Transverse colon (tissue), 4 donors: ENCODE measurements around the gene ENO2. TPM values are rescaled to one million over a fixed set of nuclear protein-coding genes. Genes with fewer than 3 reads are reported as not detected.

Experiments used
- DNase-seq: peaks from one replicate; pipeline ENCODE4 v3.0.0-alpha.2; 2019
- H3K27ac ChIP-seq, 4 donors: fragments of 200-600 bp; sonication (generic); 2 replicates each; pipeline ENCODE4 v1.5.1; 2016 to 2018; ENCODE audit warnings: inconsistent platforms in 4 of 4
- H3K27me3 ChIP-seq: fragments of 200-600 bp; sonication (generic); 2 replicates; pipeline ENCODE4 v1.5.1; 2017; ENCODE audit warnings: inconsistent platforms
- H3K36me3 ChIP-seq, 4 donors: fragments of 200-600 bp; sonication (generic); 2 replicates each; pipeline ENCODE4 v1.5.1; 2017 to 2019; ENCODE audit warnings: inconsistent platforms in 4 of 4
- H3K4me1 ChIP-seq, 4 donors: fragments of 200-600 bp; sonication (generic); 2 replicates each; pipeline ENCODE4 v1.5.1; 2017 to 2020; ENCODE audit warnings: inconsistent platforms in 4 of 4
- H3K4me3 ChIP-seq, 4 donors: fragments of 200-600 bp; sonication (generic); 1 replicate in 1 of 4; 2 replicates in 3 of 4; pipeline versions ENCODE4 v1.5.1 to v1.6.1; 2017 to 2019; ENCODE audit warnings: inconsistent platforms in 4 of 4
- H3K9me3 ChIP-seq, 2 donors: fragments of 200-600 bp; sonication (generic); 2 replicates each; pipeline ENCODE4 v1.5.1; 2017 to 2019; ENCODE audit warnings: inconsistent platforms in 2 of 2
- EP300 ChIP-seq: sonication (generic); formaldehyde crosslinking; IDR thresholded peaks from one replicate; pipeline ENCODE4 v1.6.1; 2017; ENCODE audit warnings: antibody characterized with exemption, low read depth
- POLR2A ChIP-seq: fragments of 450-650 bp; IDR thresholded peaks from one replicate; pipeline ENCODE4 v1.6.1; 2016; ENCODE audit warnings: antibody characterized with exemption, mild to moderate bottlenecking, moderate library complexity
- POLR2AphosphoS5 ChIP-seq, 3 donors: sonication (generic); formaldehyde crosslinking; IDR thresholded peaks; one replicate each; pipeline ENCODE4 v1.6.1; 2016; ENCODE audit warnings: antibody characterized with exemption in 3 of 3
- WGBS, 2 donors: methylation state at CpG; one replicate each; pipeline ENCODE4 v1.1.5; 2018; ENCODE audit warnings: low coverage in 1 of 2; 5-methylcytosine and 5-hydroxymethylcytosine counted together
- in situ Hi-C, 4 donors: fragments of 200-750 bp; cut with MboI; loops; one replicate each; pipeline versions ENCODE4 v1.15.0 to v1.15.1; 2017; ENCODE audit warnings: low sequenced_read_pairs in 3 of 4, low pct_ligation_motif_present in 1 of 4, low pct_unique_long_range_greater_than_20kb in 1 of 4
- intact Hi-C: fragments of 100-400 bp; cut with DNase I; formaldehyde crosslinking; loops from one replicate; pipeline ENCODE4 v1.15.1; 2023; ENCODE audit warnings: low total_unique reads
- total RNA-seq, 4 donors: library from RNA; depleted of rRNA; stranded (reverse); fragments of >200 nt; gene quantifications; one replicate each; pipeline ENCODE4 v1.1.0, GENCODE V29; 2016
- TF ChIP-seq, protein P1 (sequence below), 5 experiments: fragments of 200-600 bp in 3 of 5; fragments of 450-650 bp in 2 of 5; sonication (generic) in 3 of 5; IDR thresholded peaks; 1 replicate in 2 of 5; 2 replicates in 3 of 5; pipeline ENCODE4 v1.5.1; 2016 to 2017; ENCODE audit warnings: antibody characterized with exemption in 5 of 5, inconsistent platforms in 3 of 5, mild to moderate bottlenecking in 2 of 5, moderate library complexity in 1 of 5

The ENO2 gene
- total RNA-seq, 4 donors from 2014 or later = 7.2 to 14.1 (median 9.6) TPM

DNA sequence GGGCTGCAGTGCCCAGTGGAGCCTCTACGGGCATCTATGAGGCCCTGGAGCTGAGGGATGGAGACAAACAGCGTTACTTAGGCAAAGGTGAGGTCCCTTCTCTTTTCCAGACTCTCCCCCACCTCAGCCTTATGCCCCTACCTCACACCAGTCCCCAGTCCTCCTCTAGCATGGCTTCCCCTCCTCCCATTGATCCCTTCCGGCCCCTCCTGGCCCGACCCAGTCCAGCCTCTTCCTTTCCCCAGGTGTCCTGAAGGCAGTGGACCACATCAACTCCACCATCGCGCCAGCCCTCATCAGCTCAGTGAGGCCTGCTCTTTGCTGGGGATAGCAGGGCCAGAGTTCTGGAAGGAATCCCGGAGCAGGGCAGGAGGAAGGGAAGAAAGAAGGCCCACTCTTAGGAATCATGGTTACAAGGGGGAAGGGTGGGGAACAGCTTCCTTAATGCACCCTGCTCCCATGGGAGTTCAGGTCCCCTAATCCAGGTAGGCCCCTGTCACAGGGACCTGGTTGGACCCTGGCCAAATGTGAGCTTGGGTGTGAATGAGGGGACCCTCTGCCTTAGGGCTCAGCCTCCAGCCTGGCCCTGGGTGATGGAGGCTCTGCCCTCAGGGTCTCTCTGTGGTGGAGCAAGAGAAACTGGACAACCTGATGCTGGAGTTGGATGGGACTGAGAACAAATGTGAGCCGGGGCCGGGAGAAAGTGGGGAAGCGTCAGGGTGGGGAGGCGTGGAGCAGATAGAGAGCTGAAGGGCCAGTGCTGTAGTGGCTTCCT lies 2.2 kb downstream of the ENO2 start:
- no peak overlapping the region for H3K27ac ChIP-seq
- in situ Hi-C loops (loop anchor here in 1 of 4 donors (25.0 kb wide), 1 partner anchor 196 kb away; the partner anchor contains the start of gene C1RL), intact Hi-C loops (no loop called here)
- no peaks in the 10 kb centered on the region for H3K9me3 ChIP-seq
- H3K27me3 ChIP-seq = peaks cover 18% of the 10 kb centered on the region
- no peak for DNase-seq
- TF ChIP-seq EP300 = no peak
- TF ChIP-seq POLR2A = no peak
- TF ChIP-seq POLR2AphosphoS5 (IDR thresholded peaks at IDR 0.05) = no peak
- TF ChIP-seq, protein P1, sequence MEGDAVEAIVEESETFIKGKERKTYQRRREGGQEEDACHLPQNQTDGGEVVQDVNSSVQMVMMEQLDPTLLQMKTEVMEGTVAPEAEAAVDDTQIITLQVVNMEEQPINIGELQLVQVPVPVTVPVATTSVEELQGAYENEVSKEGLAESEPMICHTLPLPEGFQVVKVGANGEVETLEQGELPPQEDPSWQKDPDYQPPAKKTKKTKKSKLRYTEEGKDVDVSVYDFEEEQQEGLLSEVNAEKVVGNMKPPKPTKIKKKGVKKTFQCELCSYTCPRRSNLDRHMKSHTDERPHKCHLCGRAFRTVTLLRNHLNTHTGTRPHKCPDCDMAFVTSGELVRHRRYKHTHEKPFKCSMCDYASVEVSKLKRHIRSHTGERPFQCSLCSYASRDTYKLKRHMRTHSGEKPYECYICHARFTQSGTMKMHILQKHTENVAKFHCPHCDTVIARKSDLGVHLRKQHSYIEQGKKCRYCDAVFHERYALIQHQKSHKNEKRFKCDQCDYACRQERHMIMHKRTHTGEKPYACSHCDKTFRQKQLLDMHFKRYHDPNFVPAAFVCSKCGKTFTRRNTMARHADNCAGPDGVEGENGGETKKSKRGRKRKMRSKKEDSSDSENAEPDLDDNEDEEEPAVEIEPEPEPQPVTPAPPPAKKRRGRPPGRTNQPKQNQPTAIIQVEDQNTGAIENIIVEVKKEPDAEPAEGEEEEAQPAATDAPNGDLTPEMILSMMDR (IDR thresholded peaks at IDR 0.05) = no peak
- no peak overlapping the region for H3K4me3 ChIP-seq
- no peaks in the 10 kb centered on the region for H3K36me3 ChIP-seq
- 91 to 94% methylated on average over 5 to 11 of the region's 11 CpGs for WGBS, 2 donors
- H3K4me1 ChIP-seq = peaks cover 13 to 21% (median 17%) of the 10 kb centered on the region in 4 donors

DNA sequence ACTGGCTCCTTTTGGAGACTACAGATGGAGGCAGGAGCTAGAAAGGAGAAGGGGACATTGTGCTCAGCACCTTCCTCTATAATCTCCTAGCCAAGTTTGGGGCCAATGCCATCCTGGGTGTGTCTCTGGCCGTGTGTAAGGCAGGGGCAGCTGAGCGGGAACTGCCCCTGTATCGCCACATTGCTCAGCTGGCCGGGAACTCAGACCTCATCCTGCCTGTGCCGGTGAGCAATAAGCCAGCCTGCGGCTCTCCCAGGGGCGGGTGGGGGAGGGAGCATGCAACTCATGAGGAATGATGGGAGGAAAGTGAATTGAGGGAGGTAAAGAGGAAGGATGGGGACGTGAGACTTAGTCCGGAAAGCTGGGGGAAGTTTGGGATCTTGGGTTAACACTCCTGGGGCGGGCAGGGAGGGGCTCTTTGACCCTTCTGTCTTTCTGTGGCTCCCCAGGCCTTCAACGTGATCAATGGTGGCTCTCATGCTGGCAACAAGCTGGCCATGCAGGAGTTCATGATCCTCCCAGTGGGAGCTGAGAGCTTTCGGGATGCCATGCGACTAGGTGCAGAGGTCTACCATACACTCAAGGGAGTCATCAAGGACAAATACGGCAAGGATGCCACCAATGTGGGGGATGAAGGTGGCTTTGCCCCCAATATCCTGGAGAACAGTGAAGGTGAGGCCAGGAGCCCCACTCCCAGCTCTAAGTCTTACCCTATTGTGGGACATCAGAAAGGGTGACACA lies 3.3 kb downstream of the ENO2 start:
- TF ChIP-seq POLR2AphosphoS5 (IDR thresholded peaks at IDR 0.05) (no peak), EP300 (no peak), POLR2A (no peak)
- TF ChIP-seq, protein P1 (IDR thresholded peaks at IDR 0.05) = no peak
- H3K27ac ChIP-seq = no peak overlapping the region
- intact Hi-C loops (no loop called here), in situ Hi-C loops (loop anchor here in 1 of 4 donors (25.0 kb wide), 1 partner anchor 195 kb away; the partner anchor contains the start of gene C1RL)
- H3K9me3 ChIP-seq = no peaks in the 10 kb centered on the region
- peaks cover 13 to 21% (median 17%) of the 10 kb centered on the region in 4 donors for H3K4me1 ChIP-seq
- no peak overlapping the region for H3K4me3 ChIP-seq
- no peaks in the 10 kb centered on the region for H3K36me3 ChIP-seq
- 76 to 89% methylated on average over 5 to 14 of the region's 14 CpGs for WGBS, 2 donors
- H3K27me3 ChIP-seq = peaks cover 15% of the 10 kb centered on the region
- DNase-seq = no peak

DNA sequence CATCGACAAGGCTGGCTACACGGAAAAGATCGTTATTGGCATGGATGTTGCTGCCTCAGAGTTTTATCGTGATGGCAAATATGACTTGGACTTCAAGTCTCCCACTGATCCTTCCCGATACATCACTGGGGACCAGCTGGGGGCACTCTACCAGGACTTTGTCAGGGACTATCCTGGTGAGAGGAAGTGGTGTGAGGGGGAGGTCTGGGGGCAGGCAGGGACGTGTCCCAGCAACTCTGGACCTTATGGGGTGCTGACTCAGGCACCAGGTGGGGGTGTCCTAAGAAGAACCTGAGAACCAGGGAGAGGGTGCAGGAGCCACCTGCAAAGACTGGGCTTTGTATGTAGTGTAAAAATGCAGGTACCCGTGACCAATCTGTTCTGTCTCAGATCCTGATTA lies 5.2 kb downstream of the ENO2 start:
- WGBS, 2 donors = 70% methylated on average over 7 of the region's 7 CpGs; no CpG with 5 or more reads in 1 of the 2 donors

More for the DNA sequence above, 5.2 kb downstream of the ENO2 start:
- intact Hi-C loops (no loop called here), in situ Hi-C loops (loop anchor here in 1 of 4 donors (25.0 kb wide), 1 partner anchor 193 kb away; the partner anchor contains the start of gene C1RL)
- Histone ChIP-seq H3K27me3 (peaks cover under 1% of the 10 kb centered on the region), H3K4me1 (peaks cover 10 to 21% (median 16%) of the 10 kb centered on the region in 4 donors), H3K9me3 (no peaks in the 10 kb centered on the region), H3K4me3 (no peak overlapping the region), H3K27ac (no peak overlapping the region), H3K36me3 (no peaks in the 10 kb centered on the region)
- DNase-seq = no peak
- TF ChIP-seq EP300 (no peak), POLR2A (no peak), POLR2AphosphoS5 (IDR thresholded peaks at IDR 0.05) (no peak)
- TF ChIP-seq, protein P1 (IDR thresholded peaks at IDR 0.05) = no peak
